OCI-M1 (cell line): ENCODE results near the gene CLEC16A.

Experiments
- DNase-seq: peaks from one replicate; lab custom pipeline; 2025; lab: John Stamatoyannopoulos, UW

CLEC16A gene

DNA sequence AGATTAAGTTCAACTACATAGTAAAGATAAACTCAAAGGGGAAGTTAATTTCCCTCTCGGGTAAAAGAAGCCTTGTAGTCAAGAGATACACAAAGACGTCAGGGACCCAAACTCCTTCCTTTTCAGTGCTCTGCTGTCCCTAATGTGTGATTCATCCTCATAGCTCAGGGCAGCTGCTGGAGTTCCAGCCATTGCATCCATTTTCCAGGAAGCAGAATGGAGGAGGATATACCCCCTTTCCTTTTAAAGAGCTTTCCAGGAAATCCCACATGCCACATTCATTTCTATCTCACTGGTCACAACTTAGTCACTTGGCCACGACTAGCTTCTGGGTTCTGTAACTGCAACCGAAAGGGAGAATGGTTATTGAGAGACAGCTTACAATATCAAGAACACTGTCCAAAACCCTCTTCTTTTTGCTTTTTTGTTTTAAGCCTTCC lies 216.3 kb downstream of the CLEC16A start:
- peak; percentile 88 for DNase-seq

DNA sequence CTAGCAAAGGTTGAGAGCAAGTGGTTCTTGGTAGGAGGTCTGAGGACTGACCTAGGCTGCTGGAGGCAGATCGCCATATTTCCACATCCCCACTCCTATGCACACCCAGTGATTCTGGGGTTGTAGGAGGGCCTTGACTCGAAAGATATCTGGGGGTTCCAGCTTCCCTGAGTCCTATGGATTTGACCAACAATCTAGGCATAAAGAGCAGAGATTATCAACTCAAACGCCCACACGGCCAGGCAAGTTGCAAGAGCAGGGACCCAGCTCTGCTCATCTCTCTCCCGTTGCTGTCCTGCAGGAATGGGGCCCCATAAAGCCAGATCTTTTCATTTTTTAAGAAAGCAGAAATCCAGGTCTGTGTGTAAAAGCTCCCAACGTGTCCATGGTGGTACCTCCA lies 217.1 kb downstream of the CLEC16A start:
- DNase-seq = no peak

DNA sequence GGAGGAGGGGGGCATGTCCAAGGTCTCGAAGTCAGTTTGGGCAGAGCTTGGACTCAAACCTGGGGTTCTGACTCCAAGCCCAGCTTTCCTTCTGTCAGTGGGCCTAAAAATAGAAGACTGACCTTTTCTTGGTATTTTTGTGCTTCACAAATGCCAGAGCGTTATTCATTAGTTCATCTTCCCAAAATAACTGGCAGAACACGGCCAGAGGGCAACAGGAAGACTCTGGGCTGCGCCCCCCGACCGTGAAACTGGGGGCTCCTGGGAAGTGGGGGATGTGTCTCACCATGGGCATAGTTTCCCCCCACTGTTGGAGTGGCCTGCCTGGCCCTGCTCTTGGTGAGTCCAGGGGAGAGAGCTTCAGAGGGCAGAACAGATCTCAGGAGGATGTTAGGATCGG lies 217.6 kb downstream of the CLEC16A start:
- DNase-seq = no peak

DNA sequence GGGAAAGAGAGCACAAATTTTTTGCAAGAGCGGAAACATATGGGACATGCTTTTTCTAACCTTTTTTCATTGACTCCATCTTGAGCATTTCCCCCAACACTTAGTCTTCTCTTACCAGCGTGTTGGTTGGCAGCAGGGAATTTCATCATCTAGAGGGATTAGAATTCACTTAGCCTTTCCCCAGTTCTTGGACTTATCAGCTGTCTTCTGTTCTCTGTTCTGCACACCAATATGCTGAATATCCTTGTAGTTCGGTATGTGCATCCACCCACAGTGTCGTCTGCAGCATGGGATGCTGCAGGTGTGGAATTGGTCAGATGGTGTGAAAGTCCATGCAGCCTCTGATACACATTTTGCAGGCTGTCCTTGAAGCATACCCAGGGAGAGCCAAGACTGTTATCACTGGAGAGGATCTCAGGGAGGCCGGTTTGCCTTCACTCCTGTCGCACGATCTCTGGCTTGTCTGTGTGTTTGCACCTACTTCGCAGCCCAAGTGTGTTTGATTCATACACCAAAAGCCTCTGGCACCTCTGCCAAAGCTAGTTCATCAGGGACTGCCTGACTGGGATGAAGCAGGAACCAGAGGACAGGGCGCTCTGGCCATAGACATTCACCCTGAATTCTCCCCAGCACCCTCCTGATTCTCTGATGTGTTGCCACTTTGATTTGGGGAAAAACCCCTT lies 218.4 kb downstream of the CLEC16A start:
- no peak for DNase-seq

DNA sequence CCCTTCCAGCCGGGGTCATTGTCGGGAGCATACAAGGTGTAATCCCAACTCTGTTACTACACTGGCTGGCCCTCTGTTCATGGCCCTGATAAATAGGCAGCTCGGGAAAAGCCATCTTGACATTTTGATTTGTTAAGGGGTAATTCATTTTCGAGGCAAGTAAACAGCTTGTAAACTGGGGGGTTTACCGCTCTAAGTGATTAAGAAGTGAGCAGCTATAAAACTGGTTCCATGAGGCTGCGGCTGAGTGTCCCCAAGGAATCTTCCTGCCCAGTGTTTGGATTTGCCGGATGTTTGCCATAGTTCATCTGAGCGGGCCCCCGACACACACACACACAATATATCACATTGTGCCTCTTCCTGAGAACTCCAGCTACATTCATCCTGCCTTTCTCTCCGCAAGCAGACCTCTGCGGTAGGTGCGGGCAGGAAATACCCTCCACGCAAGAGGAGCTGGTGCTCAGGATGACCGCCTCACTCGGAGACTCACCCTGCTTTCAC lies 219.4 kb downstream of the CLEC16A start:
- DNase-seq = no peak

DNA sequence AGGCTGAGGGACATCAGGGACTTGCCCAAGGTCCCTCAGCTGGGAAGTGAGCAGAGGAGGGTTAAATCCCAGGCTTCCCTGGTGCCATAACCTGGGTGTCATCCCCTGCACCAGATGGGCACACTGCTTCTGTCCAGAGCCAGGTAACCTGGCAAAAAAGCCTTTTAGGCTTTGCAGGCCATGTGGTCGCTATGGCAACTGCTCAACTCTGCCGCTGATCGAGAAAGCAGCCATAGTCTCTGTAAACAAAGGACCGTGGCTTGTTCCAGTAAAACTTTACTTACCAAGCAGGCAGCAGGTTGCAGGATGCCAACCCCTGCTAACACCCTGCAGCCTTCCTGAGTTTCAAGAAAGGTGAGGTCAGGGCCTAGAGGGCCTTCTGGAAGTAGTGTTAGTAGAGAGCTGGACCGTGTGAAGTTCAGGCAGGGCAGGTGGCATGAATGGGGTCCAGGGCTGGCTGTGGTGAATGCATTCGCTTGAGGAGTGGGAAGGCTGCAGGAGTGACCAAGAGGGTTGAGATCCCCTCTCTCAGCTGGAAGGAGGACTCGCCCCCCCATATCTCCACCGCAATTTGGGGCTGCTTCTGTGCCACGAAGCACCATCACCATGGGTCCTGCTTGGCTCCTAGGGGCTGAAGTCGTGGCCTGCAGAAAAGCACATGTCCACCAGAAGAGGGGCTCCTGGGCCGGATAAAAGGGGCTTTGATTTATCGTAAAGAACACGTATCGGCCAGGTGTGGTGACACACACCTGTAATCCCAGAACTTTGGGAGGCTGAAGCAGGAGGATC lies 220.3 kb downstream of the CLEC16A start:
- no peak for DNase-seq

DNA sequence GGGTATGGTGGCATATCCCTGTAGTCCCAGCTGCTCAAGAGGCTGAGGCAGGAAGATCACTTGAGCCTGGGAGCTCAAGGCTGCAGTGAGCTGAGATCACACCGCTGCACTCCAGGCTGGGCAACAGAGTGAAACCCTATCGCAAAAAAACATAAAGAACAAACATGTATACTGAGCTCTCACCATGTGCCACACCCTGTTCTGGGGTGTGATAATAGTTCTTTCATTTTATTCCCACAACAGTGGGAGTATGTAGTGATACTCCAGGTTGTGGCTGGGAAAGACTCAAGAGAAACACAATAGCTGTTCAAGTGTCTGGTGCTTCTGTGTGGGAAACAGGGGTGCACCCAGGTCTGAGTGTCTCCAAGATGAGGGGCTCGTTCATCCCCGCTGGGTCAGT lies 221.0 kb downstream of the CLEC16A start:
- peak; percentile 28 for DNase-seq

DNA sequence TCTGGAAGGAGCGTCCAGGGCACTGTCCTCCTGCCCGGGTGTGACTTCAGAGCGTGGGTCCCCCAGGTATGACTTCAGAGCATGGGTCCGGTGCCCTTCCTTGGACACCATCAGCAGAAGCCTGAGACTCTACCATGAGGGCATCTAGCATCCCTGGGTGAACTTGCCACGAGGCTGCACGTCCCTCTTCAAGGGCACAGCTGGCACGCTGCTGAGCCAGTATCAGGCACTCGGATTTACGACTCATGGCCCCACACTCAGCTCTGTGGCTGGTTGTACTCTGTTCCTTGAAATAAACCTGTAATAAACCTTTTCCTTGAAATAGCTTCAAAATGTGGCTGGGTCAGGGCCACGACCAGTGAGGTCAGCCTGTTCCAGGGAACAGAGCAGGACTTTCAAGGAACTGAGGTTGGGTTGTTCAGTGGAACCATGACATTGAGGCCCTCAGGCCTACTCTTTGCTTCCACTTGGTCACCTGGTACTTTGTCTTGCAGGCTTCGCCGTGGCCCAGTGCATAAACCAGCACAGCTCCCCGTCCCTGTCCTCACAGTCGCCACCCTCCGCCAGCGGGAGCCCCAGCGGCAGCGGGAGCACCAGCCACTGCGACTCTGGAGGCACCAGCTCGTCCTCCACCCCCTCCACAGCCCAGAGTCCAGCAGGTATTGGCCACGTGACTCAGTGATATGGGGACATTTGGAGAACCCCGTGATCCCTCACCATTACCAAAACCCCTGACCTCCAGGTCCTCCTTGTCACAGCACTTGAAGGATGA lies 221.7 kb downstream of the CLEC16A start:
- no peak for DNase-seq

DNA sequence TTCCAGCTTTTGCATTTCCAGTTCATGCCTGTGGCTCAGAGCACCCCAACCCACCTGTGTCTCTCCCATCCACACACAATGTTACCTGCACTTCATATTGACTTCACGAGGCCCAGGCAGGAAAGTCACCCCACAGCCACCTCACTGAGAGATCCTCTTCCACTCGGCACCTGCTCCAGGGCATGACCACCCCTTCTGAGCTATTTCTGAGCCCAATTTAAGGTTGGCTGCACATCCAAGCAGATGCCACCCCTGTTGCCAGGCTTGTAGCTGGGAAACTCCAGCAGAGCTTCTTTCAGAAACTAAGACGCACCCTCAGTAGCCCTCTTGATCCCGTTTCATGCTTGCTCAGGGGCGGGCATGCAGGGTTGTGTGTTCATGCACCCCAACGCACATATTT lies 223.2 kb downstream of the CLEC16A start:
- DNase-seq = no peak

DNA sequence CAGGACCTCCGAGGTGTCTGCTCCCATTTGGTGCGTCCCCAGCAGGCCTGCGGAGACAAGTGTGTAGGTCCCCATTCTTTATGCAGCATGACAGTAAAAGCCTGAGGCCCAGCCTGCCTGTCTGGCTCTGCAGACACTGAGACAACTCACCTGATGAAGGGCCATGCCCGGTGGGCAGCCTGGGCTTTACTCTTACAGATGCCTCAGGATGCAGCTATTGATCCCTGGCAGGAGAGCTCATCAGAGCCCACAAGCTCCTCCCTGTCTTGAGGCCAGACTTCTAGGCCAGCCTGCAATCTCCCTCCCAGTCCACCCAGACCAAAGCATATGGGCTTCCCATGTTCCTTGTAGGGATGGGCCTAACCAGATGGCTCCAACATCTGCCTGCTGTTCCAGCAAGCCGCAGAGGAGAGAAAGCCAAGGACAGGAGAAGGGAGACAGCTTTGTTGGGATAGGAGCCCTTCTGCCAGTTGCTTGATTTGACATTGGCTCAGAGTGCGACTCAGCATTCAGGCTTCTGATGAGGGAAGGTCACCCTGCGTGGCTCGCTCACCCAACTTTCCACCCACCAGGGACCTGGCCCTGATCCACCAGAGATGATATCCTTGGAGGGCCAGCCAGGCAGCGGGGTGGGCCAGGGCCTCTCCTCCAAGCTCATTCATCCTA lies 224.2 kb downstream of the CLEC16A start:
- DNase-seq = no peak

DNA sequence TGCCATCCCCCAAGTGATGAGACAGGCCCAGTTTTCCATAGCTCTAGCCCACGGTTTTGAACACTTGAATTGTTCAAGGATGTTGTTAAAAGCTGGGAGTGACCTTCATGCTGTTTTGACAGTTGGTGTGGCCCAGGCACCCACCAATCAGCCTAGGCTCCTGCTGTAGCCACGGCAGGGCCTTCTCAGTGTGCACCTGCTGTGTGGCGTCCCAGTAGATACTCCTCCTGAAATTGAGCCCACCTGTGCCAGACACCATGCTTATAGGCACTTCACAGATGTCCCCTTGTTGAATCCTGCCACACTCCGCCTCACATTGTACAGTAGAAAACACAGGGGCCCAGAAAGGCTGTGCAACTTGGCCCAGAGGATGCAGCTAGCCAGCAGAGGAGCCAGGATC lies 225.3 kb downstream of the CLEC16A start:
- no peak for DNase-seq

DNA sequence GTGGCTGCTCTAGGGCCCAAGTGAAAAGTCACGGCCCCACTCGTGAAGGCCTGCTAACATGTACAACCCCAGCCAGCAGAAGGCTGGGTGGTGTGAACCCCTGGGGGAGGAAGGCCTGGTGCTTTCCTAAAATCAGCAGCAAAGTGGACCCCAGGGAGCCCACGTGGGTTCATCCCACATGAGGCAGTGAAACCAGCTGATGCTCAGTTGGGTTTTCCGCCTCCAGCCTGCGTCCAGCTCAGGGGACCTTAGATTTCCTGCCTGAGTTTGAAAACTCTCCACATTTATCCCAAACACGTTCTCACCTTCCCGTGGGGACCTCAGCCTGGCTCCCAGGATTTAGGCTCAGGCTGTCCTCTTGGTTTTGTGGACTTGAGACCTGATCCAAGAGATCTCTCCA lies 225.8 kb downstream of the CLEC16A start:
- DNase-seq = no peak

DNA sequence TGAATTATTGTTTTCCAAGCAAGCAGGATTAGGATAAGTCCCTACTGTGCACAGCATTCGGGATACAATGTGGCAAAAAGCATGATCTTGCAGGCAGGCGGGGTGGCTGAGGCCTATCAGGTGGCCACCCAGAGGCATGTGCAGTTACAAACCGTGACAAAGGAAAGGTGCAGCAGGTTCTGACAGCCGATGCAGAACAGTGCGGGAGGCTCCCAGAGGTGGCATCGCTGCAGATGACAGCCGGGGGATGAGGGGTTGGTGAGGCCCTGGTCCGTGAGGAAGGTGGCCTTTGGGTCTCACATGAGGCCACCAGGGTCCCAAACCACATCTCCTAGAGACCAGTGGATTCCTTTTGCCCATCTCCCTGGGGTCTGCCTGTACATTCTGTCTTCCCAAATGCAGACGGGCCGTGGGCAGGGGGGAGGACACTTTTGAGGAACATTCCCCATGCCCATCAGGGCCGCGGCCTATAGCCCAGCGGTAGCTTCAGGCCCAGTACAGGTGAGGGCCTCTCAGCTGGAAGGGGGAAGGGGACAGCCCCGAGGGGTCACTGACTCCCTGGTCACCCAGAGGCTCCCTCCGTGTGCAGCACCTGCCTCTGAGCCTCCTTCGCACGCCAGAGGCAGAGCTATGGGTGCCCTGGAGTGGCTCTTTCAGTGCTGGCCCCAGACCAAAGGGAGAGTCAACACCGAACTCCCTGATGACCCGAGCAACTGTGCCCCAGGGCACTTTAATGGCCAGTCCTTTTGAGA lies 226.5 kb downstream of the CLEC16A start:
- DNase-seq = no peak

DNA sequence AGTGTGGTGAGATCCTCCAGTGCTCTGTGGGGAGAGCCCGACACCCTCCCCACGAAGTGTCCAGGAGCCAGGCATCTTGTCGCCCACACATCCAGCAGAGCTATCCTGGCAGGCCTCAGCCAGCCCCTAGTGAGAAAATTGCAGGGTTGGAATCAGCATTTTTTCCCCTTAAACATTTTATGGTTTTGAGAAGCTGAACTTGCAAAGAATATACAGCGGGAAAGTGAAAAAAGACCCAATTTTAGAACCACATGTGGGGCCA lies 227.0 kb downstream of the CLEC16A start:
- DNase-seq = no peak

DNA sequence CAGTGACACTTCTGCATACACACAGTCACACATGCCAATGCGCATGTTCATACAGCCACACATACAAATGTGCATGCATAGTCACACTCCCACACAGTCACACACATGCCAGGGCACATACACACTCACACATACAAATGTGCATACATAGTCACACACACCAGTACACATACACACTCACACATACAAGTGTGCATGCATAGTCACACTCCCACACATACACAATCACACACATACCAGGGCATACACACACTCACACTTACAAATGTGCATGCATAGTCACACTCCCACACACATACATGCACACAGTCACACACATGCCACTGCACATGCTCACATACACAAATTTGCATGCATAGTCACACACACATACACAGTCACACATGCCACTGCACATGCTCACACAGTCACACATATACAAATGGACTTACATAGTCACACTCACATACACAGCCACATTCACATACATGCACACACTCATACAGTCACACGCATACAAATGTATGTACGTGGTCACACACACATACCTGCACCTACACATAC lies 227.5 kb downstream of the CLEC16A start:
- DNase-seq = no peak

DNA sequence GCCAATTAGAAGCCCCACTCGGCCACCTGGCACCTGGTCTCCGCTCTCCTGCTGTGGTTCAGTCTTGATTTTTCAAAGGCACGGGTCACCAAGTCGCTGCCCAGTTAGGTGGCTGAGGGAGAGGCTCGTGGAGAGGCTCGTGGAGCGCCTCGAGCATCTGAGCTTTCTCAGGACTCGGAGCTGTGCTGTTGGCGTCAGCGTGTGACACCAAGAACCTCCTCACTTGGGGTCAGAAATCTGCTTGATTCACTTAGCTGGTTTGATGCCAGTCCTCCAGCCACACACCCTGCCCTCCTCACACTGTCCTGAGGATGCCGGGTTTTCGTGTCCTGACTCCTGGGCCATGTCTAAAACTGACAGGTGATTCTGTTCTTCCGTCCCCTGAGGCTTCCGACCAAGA lies 229.1 kb downstream of the CLEC16A start:
- no peak for DNase-seq

DNA sequence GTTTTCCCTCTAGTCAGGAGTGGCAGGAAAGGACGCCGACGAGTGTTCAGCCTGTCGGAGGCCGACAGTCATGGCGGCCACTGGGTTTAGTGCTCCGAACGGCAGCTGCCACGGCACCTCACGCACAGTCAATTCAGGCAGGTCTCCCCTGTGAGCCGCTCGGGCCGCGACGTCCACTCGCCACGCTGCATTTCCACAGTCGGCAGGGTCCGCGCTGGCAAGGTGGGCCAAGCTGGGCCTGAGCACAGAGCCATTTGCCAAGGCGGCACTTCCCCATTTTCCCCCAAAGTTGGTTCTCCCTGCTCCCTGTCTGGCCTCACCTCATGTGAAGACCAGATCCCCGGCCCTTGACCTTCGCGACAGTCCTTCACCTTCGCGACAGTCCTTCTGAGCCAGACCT lies 229.8 kb downstream of the CLEC16A start:
- DNase-seq = no peak

DNA sequence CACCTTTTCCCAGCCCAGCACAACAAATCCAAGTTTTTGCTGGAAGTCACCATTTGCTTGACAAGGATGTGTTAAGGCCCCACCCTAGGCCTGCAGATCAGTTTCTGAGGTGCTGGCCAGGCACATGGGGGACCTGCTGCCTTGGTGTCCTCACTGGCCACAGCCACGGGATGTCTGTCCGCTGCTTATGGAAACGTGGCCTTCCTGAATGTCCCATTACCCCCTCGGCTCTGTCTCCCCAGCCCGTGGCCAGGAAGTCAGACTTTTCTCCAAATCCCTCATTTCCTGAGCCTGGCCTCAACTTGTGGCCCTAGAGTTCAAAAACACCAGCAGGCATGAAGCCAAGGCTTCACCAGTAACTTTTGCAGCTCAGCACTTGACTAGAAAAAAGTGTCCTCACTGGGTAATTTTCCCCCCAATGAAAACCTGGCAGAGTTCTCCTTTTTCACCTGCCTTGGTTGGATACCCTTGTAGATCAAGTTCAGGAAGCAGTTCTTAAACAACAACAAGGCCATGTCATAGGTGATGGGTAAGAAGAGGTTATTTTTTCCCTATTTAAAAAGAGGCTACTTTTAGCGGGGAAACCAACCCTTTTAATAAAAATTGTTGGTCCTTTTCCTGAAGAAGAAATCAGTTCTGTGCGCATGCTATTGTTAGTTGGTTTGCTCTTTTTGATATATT lies 230.9 kb downstream of the CLEC16A start:
- no peak for DNase-seq

DNA sequence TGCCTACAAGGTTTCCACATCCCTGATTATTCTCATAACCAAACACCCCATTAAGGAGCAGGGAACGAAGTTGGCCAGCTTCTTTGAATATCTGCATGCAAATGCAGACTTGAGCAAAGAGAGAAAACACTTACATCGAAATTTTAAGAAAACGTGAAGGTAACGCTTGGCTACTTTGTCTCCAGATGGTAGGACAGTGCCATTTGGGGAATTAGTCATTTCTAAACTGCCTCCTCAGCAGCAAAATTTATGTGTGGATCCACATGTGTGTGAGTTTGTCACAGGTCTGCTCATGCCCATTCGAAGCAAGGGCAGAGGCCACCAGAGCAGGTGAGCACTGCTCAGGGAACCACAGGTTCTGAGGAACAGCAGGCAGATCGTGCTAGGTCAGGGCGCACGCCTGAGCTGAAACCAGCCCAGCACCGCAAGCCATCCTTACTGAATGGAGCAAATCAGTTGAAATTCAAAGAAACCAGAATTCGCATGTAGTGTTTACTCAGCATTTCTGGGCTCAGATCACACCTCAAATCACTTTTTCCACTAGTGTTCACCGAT lies 231.5 kb downstream of the CLEC16A start:
- DNase-seq = no peak

DNA sequence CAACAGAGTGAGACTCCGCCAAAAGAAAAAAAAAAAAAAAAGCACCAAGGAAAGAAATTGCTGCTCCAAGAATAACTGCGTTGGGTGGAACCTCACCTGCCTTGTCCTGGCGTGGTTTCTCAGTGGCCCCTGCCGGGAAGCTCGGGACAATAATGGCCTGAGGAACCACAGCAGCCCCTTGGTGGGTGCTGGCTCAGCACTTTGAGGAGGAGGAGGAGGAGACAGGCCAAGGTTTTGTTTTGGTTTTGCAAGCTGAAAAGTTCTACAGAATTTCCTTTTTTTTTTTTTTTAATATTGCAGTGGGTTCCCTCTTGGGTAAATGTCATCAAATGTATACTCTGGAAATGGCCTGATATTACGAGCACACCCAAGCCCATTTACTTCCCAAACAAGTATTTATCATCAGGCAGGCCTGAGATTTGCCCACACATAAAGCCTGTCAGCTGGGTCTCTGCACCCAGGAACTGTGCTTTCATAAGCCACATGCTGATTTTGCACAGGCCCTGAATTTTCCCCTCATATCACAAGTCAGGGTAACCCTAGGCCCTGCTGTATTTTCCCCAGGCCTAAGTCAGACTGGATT lies 233.3 kb downstream of the CLEC16A start:
- no peak for DNase-seq
